Ovary (tissue), 9 donors: ENCODE measurements around the gene KIF26B. TPM values are rescaled to one million over a fixed set of nuclear protein-coding genes. Genes with fewer than 3 reads are reported as not detected.
"Not testable (repeated sequence)": the region's sequence is repeated elsewhere in the genome, so short reads cannot be mapped to it uniquely, and the experiment has no call there.

ENCODE experiments used
- DNase-seq, 5 donors: peaks; one replicate each; pipeline ENCODE4 v3.0.0-alpha.2; 2019 to 2020
- H3K27ac ChIP-seq, 2 donors: fragments of 200-600 bp; one replicate each; pipeline versions ENCODE4 v1.5.1 to v1.8.0; 2019 to 2022
- H3K27me3 ChIP-seq: fragments of 200-600 bp; one replicate; pipeline ENCODE4 v1.8.0; 2022
- H3K36me3 ChIP-seq: fragments of 200-600 bp; sonication (generic); one replicate; pipeline ENCODE4 v1.5.1; 2019
- H3K4me1 ChIP-seq: one replicate; pipeline ENCODE4 v1.8.1; 2013; ENCODE audit warnings: mild to moderate bottlenecking, moderate library complexity; ENCODE audit not compliant: insufficient read depth
- H3K4me3 ChIP-seq: fragments of 200-600 bp; sonication (generic); one replicate; pipeline ENCODE4 v1.5.1; 2017
- H3K9me3 ChIP-seq, 2 donors: fragments of 200-600 bp in 1 of 2; sonication (generic) in 1 of 2; one replicate each; pipeline versions ENCODE4 v1.5.1 to v1.8.1; 2013 to 2019; ENCODE audit warnings: mild to moderate bottlenecking in 1 of 2, moderate library complexity in 1 of 2
- CTCF ChIP-seq, 3 donors: fragments of 450-650 bp in 2 of 3; fragments of 200-600 bp in 1 of 3; IDR thresholded peaks; one replicate each; pipeline versions ENCODE4 v1.5.1 to v1.8.0; 2016 to 2022; ENCODE audit warnings: antibody characterized with exemption in 3 of 3, mild to moderate bottlenecking in 1 of 3
- EP300 ChIP-seq: sonication (generic); formaldehyde crosslinking; IDR thresholded peaks from one replicate; pipeline ENCODE4 v1.6.1; 2017; ENCODE audit warnings: antibody characterized with exemption
- POLR2A ChIP-seq: fragments of 450-650 bp; IDR thresholded peaks from one replicate; pipeline ENCODE4 v1.6.1; 2017; ENCODE audit warnings: antibody characterized with exemption, mild to moderate bottlenecking, moderate library complexity
- WGBS, 3 donors: extraction: QIAGEN DNeasy Blood & Tissue Kit in 1 of 3; methylation state at CpG; one replicate each; pipeline versions ENCODE4 v1.1.5 to v1.1.7; 2013 to 2017; 5-methylcytosine and 5-hydroxymethylcytosine counted together
- intact Hi-C, 4 donors: fragments of 100-400 bp; cut with DNase I; formaldehyde crosslinking; loops; one replicate each; pipeline versions ENCODE4 v1.11.0 to v1.15.1; 2022 to 2023
- polyA plus RNA-seq, 2 donors: library from polyadenylated mRNA; stranded (reverse); fragments of 200-250 nt in 1 of 2; fragments of 350-450 nt in 1 of 2; fragmentation: Illumina TruSeq in 1 of 2; extraction: RNeasy Lipid Tissue Mini Kit (QIAGEN cat#74804) in 1 of 2; gene quantifications; one replicate each; pipeline ENCODE4 v1.2.3, GENCODE V29; 2013 to 2014
- total RNA-seq, 7 donors: library from RNA; depleted of rRNA in 2 of 7; stranded (reverse); fragments of >200 nt in 2 of 7; fragmentation: NEBNext Ultra II Directional in 3 of 7; extraction: Animal tissue kit (Norgen Biotek cat#: 25700) in 3 of 7; gene quantifications; one replicate each; pipeline versions ENCODE4 v1.1.0 to v1.2.4, GENCODE V29; 2016 to 2023
- donor health status: DM: no; HTN: no; CAD: no; lungs with moderate emphysema.
- donor health status: DM: no; HTN: no; CAD: no.
- donor health status: Bipolar disorder and iron deficiency.
- donor health status: DM: yes; HTN: yes; CAD: no.
- donor health status: DM: no; HTN: no; CAD: no.
- donor health status: DM: yes; HTN: yes; CAD: no.

Gene KIF26B
- total and polyA plus RNA-seq, 9 donors: 0.28 to 4.0 (median 0.54) TPM

- intact Hi-C loops: no loop called here
- H3K36me3 ChIP-seq: no peaks in the 10 kb centered on the region
- H3K4me3 ChIP-seq: no peak overlapping the region
- H3K9me3 ChIP-seq: no peaks in the 10 kb centered on the region
- no peak for DNase-seq
- no peaks in the 10 kb centered on the region for H3K27me3 ChIP-seq
- H3K27ac ChIP-seq: no peak overlapping the region
- no peaks in the 10 kb centered on the region for H3K4me1 ChIP-seq
- WGBS, 3 donors: 92 to 98% (median 94%) methylated on average over 9 of the region's 9 CpGs
- TF ChIP-seq POLR2A (no peak), CTCF (IDR thresholded peaks at IDR 0.05) (no peak), EP300 (no peak)
These were observed 180.2 kb downstream of the KIF26B start for GRCh38 chr1:245334827-245335490.

DNA sequence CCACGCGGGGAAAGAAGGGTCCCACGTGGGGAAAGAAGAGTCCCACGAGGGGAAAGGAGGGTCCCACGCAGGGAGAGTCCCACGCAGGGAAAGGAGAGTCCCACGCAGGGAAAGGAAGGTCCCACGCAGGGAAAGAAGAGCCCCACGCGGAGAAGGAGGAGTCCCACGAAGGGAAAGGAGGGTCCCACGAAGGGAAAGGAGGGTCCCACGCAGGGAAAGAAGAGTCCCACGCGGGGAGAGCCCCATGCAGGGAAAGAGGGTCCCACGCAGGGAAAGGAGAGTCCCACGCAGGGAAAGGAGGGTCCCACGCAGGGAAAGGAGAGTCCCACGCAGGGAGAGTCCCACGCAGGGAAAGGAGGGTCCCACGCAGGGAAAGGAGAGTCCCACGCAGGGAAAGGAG lies 180.9 kb downstream of the KIF26B start:
- H3K36me3 ChIP-seq, intact Hi-C loops, H3K4me3 ChIP-seq, H3K27ac ChIP-seq, H3K27me3 ChIP-seq, H3K4me1 ChIP-seq, DNase-seq, H3K9me3 ChIP-seq: not testable (repeated sequence)
- WGBS, 3 donors: 84 to 89% (median 86%) methylated on average over 22 of the region's 22 CpGs

DNA sequence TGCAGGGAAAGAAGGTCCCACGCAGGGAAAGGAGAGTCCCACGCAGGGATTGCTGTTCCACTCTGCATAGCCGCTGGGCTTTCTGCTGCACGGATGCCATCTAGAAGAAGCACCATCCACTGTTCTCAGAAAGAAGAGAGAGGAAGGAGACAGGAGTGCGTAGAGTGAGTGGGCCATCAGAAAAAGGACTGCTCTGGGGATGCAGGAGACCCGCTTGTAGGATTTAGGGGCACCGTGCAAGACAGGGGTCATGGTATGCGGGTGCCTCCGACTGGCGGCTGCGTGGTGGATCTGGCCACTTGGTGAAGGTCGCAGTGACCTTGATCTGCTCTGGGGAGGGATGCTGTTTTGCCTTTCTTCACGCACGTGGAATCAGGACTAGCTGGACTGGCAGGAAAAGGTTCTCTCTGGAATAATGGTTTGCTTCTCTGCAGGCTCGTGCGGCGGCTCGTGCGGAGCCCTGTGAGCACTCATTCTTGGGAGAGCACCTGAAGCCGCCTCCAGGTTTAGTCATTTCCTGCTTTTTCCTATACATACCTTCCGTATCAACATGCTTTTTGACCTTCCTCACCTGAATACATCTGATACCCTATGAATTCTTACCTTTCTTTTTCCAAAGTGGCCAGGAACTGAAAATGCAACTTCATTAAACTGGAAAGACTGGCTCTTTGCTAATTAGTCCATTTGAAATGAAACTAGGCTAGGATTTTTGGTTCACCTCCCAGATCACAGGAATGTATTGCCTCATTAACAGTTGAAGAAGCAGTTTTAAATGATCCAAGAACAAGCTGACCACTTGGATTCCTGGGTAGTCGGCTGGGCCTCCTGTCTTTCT lies 181.6 kb downstream of the KIF26B start:
- no peak overlapping the region for H3K27ac ChIP-seq
- 26 to 43% (median 30%) methylated on average over 22 of the region's 22 CpGs for WGBS, 3 donors
- H3K27me3 ChIP-seq: no peaks in the 10 kb centered on the region
- intact Hi-C loops: no loop called here
- no peaks in the 10 kb centered on the region for H3K4me1 ChIP-seq
- TF ChIP-seq CTCF (IDR thresholded peaks at IDR 0.05) (no peak), POLR2A (no peak), EP300 (no peak)
- H3K4me3 ChIP-seq: no peak overlapping the region
- no peaks in the 10 kb centered on the region for H3K9me3 ChIP-seq
- DNase-seq: no peak
- H3K36me3 ChIP-seq: no peaks in the 10 kb centered on the region

GRCh38 chr1:245336984-245337355 lies 182.2 kb downstream of the KIF26B start:
- H3K27ac ChIP-seq, intact Hi-C loops, H3K4me1 ChIP-seq, H3K36me3 ChIP-seq, DNase-seq, H3K27me3 ChIP-seq, H3K4me3 ChIP-seq, H3K9me3 ChIP-seq: not testable (repeated sequence)
- 92 to 100% (median 97%) methylated on average over 2 of the region's 2 CpGs for WGBS, 3 donors

- WGBS, 3 donors: 89 to 93% (median 91%) methylated on average over 10 of the region's 10 CpGs
- intact Hi-C loops: no loop called here
- no peak overlapping the region for H3K4me3 ChIP-seq
- TF ChIP-seq CTCF (IDR thresholded peaks at IDR 0.05): no peak
- TF ChIP-seq POLR2A: no peak
- TF ChIP-seq EP300: no peak
- no peaks in the 10 kb centered on the region for H3K36me3 ChIP-seq
- no peaks in the 10 kb centered on the region for H3K4me1 ChIP-seq
- no peaks in the 10 kb centered on the region for H3K9me3 ChIP-seq
- DNase-seq: no peak
- no peaks in the 10 kb centered on the region for H3K27me3 ChIP-seq
- H3K27ac ChIP-seq: no peak overlapping the region
These were observed 183.2 kb downstream of the KIF26B start for GRCh38 chr1:245337829-245338484.
